Cardiac ventricle fibroblast (primary cell): ENCODE measurements around the gene AKR1A1. TPM values are rescaled to one million over a fixed set of nuclear protein-coding genes. Genes with fewer than 3 reads are reported as not detected.

Experiments used
- total RNA-seq: library from RNA; depleted of rRNA; stranded (reverse); fragments of >200 nt; gene quantifications from 2 replicates; pipeline ENCODE4 v1.2.3, GENCODE V29; 2015

AKR1A1 gene
- total RNA-seq, result 101 and 107 TPM in 2 replicates

DNA sequence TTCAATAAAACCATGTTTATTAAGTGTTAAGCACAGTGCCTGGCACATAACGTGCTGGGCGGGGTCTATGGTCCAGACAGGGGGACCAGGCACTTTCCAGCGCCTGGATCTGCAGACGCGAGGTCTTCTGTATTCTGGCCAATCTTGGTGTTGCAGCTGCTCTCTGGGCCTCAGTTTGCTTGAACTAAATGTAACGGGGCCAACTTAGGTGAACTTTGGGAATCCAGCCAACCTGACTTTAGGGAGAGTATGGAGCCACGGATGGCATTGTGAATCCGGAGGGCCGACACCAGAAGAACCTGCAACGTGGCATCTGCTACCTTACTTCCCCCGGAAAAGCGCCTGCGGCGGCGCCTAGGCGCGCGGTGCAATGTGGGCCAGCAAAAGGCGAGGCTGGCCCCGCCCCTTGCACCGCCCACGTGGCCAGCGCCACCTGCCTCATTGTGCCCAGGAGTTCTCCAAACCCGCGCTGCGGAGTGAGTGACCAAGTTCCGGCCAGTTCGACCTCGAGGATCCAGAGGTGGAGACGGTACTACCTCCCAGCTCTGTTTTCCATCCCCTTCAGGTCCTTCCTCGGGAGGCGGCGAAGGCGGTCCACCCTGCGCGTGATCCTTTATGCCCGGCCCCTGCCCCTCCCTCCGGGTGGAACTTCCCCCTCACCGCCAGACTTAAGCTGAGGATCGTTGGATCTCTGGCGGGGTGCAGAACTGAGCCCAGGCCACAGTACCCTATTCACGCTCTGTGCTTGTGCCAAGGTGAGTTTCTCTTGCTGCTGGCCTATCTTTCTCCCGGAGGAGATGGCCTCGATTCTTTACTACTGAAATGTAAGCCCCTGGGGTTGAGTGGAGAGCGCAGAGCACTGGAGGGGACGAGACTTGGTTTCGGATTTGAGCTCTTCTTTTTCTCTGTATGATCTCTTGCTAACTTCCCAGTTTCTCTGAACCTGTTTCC, at the start of gene AKR1A1:
Gene AKR1A1, plus strand, starts transcription at position 426 of the 951 bp plus-strand sequence. CDS start 10,969 bp downstream, outside the sequence.

GRCh38 chr1:45521413-45522323, 29.0 kb upstream of the AKR1A1 start, which contains the start of gene PRDX1:
Gene PRDX1 (minus strand): TSS chr1:45521884. CDS start chr1:45519043, 2,841 bp downstream.

GRCh38 chr1:45583666-45584350, 33.2 kb downstream of the AKR1A1 start, which contains the start of gene NASP:
Gene NASP (plus strand): TSS chr1:45584041. CDS start chr1:45584147, 106 bp downstream.

Other genes with a start within 250 kb of the AKR1A1 start
- 0.83 and 2.9 TPM in 2 replicates for gene HPDL, start 223.9 kb upstream of the AKR1A1 start, total RNA-seq
- 3.1 and 4.5 TPM in 2 replicates for gene TOE1, start 210.7 kb upstream of the AKR1A1 start, total RNA-seq
- 9.7 and 11.3 TPM in 2 replicates for gene MUTYH, start 210.4 kb upstream of the AKR1A1 start, total RNA-seq
- 2.2 and 3.3 TPM in 2 replicates for gene TESK2, start 59.7 kb upstream of the AKR1A1 start, total RNA-seq
- gene CCDC163, start 50.8 kb upstream of the AKR1A1 start, total RNA-seq, result 1.8 and 2.6 TPM in 2 replicates
- 5.9 and 7.1 TPM in 2 replicates for gene MMACHC, start 50.5 kb upstream of the AKR1A1 start, total RNA-seq
- gene PRDX1, start 28.9 kb upstream of the AKR1A1 start, total RNA-seq, result 353 and 414 TPM in 2 replicates
- 30.9 and 37.8 TPM in 2 replicates for gene NASP, start 33.2 kb downstream of the AKR1A1 start, total RNA-seq
- 0.10 and 1.00 TPM in 2 replicates for gene CCDC17, start 73.2 kb downstream of the AKR1A1 start, total RNA-seq
- 37.9 and 44.9 TPM in 2 replicates for gene GPBP1L1, start 135.7 kb downstream of the AKR1A1 start, total RNA-seq
- 18.8 and 30.7 TPM in 2 replicates for gene TMEM69, start 137.4 kb downstream of the AKR1A1 start, total RNA-seq
- 8.3 and 10.5 TPM in 2 replicates for gene IPP, start 199.8 kb downstream of the AKR1A1 start, total RNA-seq